ENCODE data around the gene RAD18. TPM values are rescaled to one million over a fixed set of nuclear protein-coding genes. Genes with fewer than 3 reads are reported as not detected.
A peak's percentile ranks its signal among the peaks of the same experiment; 100 is the strongest.

Gene RAD18
- polyA plus RNA-seq, 3 donors = 1.9 to 6.9 (median 5.1) TPM

GRCh38 chr3:8888301-8888915, 74.9 kb downstream of the RAD18 start:
- no peaks in the 10 kb centered on the region for H4K20me1 ChIP-seq (ENCODE audit: insufficient read depth, low read length)
- H3K4me1 ChIP-seq (ENCODE audit: control insufficient read depth in 1 of 2, insufficient read depth in 2 of 2, low read length in 2 of 2) = no peaks in the 10 kb centered on the region
- no peak overlapping the region for H3K9ac ChIP-seq (ENCODE audit: insufficient read depth, low read length, poor library complexity, severe bottlenecking)
- DNase-seq = no peak
- intact Hi-C loops (cut with micrococcal nuclease) = no loop called here
- no peak overlapping the region for H3K4me3 ChIP-seq (replicated peaks in 1 of 3; ENCODE audit: low read depth in 2 of 3, low read length in 3 of 3)
- no peak overlapping the region for H2AFZ ChIP-seq (ENCODE audit: insufficient read depth, low read depth, low read length, poor library complexity, severe bottlenecking)
- no peaks in the 10 kb centered on the region for H3K9me3 ChIP-seq (replicated peaks in 1 of 2; ENCODE audit: control insufficient read depth in 1 of 2, insufficient read depth in 1 of 2, low read length in 2 of 2)
- H3K4me2 ChIP-seq (replicated peaks; ENCODE audit: extremely low read depth, low read length, poor library complexity, severe bottlenecking) = no peak overlapping the region
- no CpG with 5 or more reads among the region's 6 CpGs for WGBS (ENCODE audit: insufficient coverage)
- peaks cover 48 to 58% of the 10 kb centered on the region in 2 donors for H3K36me3 Mint-ChIP-seq
- no peak for TF ChIP-seq CTCF (IDR thresholded peaks at IDR 0.05)
- no peaks in the 10 kb centered on the region for H3K4me1 Mint-ChIP-seq
- H3K27ac ChIP-seq (ENCODE audit: low read depth in 1 of 2, low read length in 2 of 2) = no peak overlapping the region
- peaks cover 2 to 59% of the 10 kb centered on the region in 2 donors for H3K36me3 ChIP-seq (replicated peaks in 1 of 2; ENCODE audit: control insufficient read depth in 1 of 2, insufficient read depth in 2 of 2, low read length in 2 of 2)
- no peak overlapping the region for H3K4me3 Mint-ChIP-seq
- no peak overlapping the region for H3K27ac Mint-ChIP-seq
- H3K27me3 ChIP-seq (ENCODE audit: control insufficient read depth in 2 of 2, insufficient read depth in 2 of 2, low read length in 2 of 2) = no peaks in the 10 kb centered on the region
- H3K27me3 Mint-ChIP-seq (ENCODE audit: low read depth in 3 of 3) = no peaks in the 10 kb centered on the region
- no peaks in the 10 kb centered on the region for H3K79me2 ChIP-seq (ENCODE audit: insufficient read depth, low read length)
- peaks cover 0 to 4% (median 1%) of the 10 kb centered on the region in 7 donors for H3K9me3 Mint-ChIP-seq

DNA sequence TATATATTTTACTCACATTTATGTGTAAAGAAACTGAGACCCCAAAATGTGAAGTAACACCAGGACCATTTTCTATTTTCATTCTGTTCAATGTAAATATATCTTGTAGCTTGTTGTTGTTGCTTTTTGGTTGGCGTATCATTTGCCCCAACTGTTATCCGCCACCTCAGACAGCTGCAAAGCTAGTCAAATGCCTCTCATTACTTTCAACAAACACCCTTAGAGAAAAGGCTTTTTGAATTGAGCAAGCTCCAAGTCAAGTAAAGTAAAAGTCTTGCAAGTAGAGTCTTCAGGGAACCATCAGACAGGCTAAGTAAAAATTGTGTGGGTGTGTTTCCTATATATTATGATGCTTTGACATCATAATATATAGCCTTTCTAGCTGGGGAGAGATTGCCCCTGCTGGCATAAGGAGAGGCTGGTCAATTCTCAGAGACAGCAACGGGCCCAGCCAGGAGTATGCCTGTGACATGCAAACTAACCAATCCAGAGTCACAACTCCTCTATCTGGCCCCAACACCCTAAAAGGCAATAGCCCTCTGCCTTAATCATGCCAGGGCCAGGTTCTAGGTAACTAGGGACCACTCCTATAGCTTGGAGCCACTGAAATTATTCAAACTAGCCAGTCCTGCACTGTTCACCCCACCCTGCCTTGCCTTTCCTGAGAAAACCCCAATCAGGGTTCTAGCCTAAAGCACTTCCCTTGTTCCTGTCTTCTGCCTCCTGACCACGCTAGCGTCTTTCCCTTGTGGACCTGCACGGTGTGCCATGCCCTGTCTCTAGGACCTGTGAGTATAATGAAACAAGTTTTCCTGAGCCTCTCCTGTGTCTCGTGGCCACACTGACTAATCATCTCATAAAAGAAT, 75.6 kb downstream of the RAD18 start:
- no peak overlapping the region for H3K4me2 ChIP-seq (replicated peaks; ENCODE audit: extremely low read depth, low read length, poor library complexity, severe bottlenecking)

More for the DNA sequence above, 75.6 kb downstream of the RAD18 start:
- H3K4me1 Mint-ChIP-seq = no peaks in the 10 kb centered on the region
- Histone ChIP-seq H4K20me1 (ENCODE audit: insufficient read depth, low read length) (no peaks in the 10 kb centered on the region), H2AFZ (ENCODE audit: insufficient read depth, low read depth, low read length, poor library complexity, severe bottlenecking) (no peak overlapping the region), H3K36me3 (replicated peaks in 1 of 2; ENCODE audit: control insufficient read depth in 1 of 2, insufficient read depth in 2 of 2, low read length in 2 of 2) (peaks cover 2 to 66% of the 10 kb centered on the region in 2 donors), H3K9ac (ENCODE audit: insufficient read depth, low read length, poor library complexity, severe bottlenecking) (no peak overlapping the region), H3K4me3 (replicated peaks in 1 of 3; ENCODE audit: low read depth in 2 of 3, low read length in 3 of 3) (no peak overlapping the region), H3K27me3 (ENCODE audit: control insufficient read depth in 2 of 2, insufficient read depth in 2 of 2, low read length in 2 of 2) (no peaks in the 10 kb centered on the region), H3K79me2 (ENCODE audit: insufficient read depth, low read length) (no peaks in the 10 kb centered on the region), H3K4me1 (ENCODE audit: control insufficient read depth in 1 of 2, insufficient read depth in 2 of 2, low read length in 2 of 2) (no peaks in the 10 kb centered on the region), H3K27ac (ENCODE audit: low read depth in 1 of 2, low read length in 2 of 2) (no peak overlapping the region), H3K9me3 (replicated peaks in 1 of 2; ENCODE audit: control insufficient read depth in 1 of 2, insufficient read depth in 1 of 2, low read length in 2 of 2) (no peaks in the 10 kb centered on the region)
- H3K36me3 Mint-ChIP-seq = peaks cover 45 to 56% of the 10 kb centered on the region in 2 donors
- intact Hi-C loops (cut with micrococcal nuclease) = no loop called here
- peak overlapping the region in 1 of 7 donors; percentile 57 for H3K27ac Mint-ChIP-seq
- H3K9me3 Mint-ChIP-seq = peaks cover 0 to 4% (median 1%) of the 10 kb centered on the region in 7 donors
- no peaks in the 10 kb centered on the region for H3K27me3 Mint-ChIP-seq (ENCODE audit: low read depth in 3 of 3)
- DNase-seq = no peak
- no peak for TF ChIP-seq CTCF (IDR thresholded peaks at IDR 0.05)
- H3K4me3 Mint-ChIP-seq = no peak overlapping the region
- 81% methylated on average over 3 of the region's 7 CpGs for WGBS (ENCODE audit: insufficient coverage)

Data from CD14-positive monocyte (primary cell).